GM04504 (cell line): Measurements from ENCODE around the gene MBNL1.
"Not testable (repeated sequence)": the region's sequence is repeated elsewhere in the genome, so short reads cannot be mapped to it uniquely, and the experiment has no call there.

Source experiments
- DNase-seq: peaks from one replicate; pipeline ENCODE4 v3.0.0-alpha.2; 2012; ENCODE audit warnings: low read depth

MBNL1 gene

DNA sequence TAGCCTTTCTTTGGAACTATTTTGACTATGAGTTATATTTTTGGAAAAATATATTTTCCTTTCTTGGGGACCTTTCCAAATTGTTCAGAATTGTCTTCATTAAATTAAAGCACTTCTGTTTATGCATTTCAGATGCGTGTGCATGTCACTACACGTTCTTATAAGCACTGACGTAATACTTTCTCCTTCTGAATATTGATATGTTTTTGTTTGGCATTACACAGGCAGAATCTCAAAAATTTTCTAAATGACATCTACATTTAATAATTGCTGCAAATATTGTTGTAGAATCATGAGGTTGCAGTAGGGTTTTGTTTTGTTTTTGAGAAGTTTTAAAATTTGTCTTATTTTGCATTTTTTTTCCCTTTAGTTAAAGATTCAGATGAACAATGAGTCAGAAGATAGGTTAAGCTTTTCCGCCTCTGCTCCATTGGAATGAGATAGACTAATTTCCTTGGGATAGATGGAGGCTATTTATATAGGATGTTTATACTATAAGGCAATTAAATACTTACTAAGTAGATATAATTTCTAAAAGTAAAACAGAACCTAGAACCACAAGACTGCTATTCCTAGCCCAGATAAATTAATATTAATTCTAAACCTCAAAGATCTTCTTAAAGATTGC, 110.8 kb downstream of the MBNL1 start:
- no peak for DNase-seq

GRCh38 chr3:152380043-152380442, 111.3 kb downstream of the MBNL1 start:
- no peak for DNase-seq

GRCh38 chr3:152381881-152382295, 113.2 kb downstream of the MBNL1 start:
- no peak for DNase-seq

DNA sequence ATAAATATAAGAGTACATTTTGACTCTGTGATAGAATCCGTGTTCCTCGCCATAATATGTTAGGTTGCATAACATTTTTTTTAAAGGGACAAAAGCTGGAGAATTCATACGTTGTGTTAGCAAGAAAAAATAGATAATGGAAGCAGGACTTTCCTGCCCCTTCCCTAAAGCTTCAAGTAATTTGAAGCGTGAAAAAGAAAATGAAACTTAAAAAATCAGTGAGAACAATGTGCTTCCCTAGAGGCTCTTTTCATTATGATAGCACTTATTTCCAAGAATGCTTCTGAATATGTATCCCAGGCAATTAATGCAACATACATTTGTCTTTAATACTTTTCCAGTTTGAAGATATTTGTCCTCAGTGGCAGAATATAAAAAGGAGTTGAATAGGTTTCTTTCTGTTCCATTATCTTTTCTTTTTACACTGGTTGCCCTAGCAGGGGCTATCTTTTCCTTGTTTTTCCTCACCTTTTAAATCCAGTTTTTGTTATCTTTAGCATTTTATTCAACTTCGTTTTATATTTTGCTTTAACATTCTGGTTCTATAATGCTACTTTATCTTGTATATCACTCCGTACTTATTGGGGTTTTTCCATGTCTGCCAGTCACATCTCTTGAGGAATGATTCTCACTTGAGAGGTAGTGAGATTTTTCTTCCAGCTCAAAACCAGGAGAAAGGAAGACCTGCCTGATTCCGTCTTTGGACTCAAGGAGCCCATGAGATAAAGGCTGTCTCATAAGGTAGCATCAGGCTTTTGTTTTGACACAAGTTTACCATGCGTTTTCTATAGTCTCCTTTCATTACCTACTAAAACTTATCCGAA, 113.8 kb downstream of the MBNL1 start:
- no peak for DNase-seq

GRCh38 chr3:152383136-152383606, 114.4 kb downstream of the MBNL1 start:
- DNase-seq, result no peak

GRCh38 chr3:152384412-152384811, 115.7 kb downstream of the MBNL1 start:
- no peak for DNase-seq

GRCh38 chr3:152385761-152386160, 117.0 kb downstream of the MBNL1 start:
- peak; percentile 57 for DNase-seq

GRCh38 chr3:152386208-152386607, 117.5 kb downstream of the MBNL1 start:
- no peak for DNase-seq

DNA sequence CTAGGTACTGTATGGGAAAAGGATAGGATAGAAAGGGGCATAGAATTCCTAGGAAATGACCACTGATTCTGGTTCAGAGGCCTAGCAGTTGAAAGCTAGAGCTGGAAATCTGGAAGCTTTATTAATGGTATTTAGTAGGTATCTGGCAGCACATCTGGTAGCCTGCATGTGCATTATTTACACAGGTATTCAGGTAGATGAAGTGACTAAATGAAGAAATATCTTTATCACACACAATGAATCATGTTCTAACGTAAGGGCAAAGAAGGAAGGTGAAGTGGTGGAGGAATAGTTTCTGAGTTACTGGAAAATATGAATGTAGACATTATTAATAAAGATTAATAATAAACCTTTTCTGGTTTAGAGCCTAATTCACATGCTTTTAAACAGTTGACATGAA, 119.9 kb downstream of the MBNL1 start:
- no peak for DNase-seq

- DNase-seq, result no peak
Measured at GRCh38 chr3:152389316-152389934, 120.7 kb downstream of the MBNL1 start.

GRCh38 chr3:152390647-152391046, 121.9 kb downstream of the MBNL1 start:
- no peak for DNase-seq

DNA sequence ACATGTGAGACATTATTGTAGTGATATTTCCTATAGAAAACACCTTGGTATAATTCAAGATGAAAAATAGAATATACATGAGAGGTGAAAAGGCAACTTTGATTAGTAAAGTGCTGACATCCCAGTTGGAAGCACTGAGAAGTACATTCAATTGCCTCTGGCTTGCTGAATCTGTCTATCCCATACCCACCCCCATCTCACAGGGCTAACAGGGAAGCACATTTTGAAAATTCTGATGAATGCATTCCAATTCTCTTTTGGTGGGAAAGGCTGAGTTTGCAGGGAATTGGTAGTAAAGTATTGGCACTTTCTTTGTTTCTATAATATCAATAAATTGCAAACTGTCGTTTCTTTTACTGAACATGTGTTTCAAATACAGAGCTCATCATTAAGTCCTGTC, 122.9 kb downstream of the MBNL1 start:
- DNase-seq, result no peak

DNA sequence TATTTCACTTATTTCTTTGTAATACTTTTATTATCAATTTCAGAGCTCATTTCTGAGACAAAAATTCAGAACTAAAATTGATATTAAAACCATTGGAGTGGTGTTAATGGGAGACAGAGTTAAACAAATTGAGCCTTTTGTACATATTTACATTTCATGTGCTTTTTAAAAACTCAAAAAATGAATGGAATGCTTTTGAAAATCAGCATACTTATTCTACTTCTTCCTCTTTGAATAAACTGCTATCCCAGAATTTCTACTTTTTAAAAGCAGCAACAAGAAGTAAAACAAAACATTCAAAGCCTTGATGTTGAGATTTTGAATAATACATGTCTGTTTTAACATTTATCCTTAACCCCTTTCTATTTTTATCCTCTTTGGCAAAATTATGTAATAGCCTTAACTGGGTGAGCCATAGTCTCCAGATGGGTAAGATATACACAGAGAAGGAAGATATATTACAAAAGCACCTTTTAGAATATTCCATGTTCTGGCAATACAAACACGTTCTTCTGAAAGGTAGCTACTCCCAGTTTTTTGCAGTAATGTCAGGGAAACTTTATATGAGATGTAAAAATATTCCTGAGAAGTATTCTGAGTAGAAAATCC, 123.6 kb downstream of the MBNL1 start:
- no peak for DNase-seq

DNA sequence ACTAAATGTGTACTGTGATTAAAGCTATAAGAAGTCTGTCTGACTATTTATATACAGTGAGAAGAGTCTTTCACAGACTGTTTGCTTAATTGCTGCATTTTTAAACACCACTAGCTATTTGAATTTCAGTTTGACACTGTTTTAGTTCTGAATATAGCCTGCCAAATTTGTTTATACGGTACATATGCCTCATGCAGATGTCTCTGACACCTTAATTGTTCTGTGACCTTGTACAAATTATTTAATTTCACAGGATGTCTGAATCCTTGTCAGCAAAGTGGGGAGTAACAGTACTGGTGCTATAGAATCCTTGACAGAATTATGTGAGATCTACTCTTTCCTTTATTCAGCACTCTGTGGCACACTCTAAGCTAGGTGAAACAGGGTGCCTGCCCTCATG, 125.5 kb downstream of the MBNL1 start:
- no peak for DNase-seq

DNA sequence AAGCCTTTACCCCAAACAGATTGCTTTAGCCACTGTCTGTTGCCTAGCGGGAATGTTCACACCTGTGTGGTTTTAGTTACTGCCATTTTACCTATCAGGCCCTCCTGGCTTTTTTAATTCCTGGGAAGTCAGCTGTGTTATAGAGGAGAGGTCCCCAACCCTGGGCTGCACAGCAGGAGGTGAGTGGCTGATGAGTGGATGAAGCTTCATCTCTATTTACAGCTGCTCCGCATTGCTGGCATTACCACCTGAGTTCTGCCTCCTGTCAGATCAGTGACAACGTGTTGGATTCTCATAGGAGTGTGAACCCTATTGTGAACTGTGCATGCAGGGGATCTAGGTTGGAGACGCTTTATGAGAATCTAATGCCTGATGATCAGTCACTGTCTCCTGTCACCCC, 127.0 kb downstream of the MBNL1 start:
- no peak for DNase-seq

DNA sequence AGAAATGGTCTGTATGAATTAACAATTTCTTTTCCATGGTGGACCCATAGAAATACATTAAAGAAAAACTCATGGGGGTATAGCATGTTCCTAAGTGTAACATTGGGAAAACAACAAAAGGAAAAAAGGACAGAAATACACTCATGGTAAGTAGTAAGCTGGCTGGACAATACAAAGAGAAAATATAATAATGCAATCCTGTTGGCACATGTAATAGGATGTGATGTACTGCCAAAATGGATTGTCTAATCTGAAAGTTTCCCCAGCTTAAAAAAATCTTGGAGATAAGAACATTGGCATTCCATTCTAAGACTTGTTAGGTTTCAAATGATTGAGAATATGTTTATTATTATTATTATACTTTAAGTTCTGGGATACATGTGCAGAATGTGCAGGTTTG, 128.1 kb downstream of the MBNL1 start:
- no peak for DNase-seq

GRCh38 chr3:152397348-152397747, 128.6 kb downstream of the MBNL1 start:
- not testable (repeated sequence) for DNase-seq

GRCh38 chr3:152398495-152398894, 129.8 kb downstream of the MBNL1 start:
- no peak for DNase-seq

DNA sequence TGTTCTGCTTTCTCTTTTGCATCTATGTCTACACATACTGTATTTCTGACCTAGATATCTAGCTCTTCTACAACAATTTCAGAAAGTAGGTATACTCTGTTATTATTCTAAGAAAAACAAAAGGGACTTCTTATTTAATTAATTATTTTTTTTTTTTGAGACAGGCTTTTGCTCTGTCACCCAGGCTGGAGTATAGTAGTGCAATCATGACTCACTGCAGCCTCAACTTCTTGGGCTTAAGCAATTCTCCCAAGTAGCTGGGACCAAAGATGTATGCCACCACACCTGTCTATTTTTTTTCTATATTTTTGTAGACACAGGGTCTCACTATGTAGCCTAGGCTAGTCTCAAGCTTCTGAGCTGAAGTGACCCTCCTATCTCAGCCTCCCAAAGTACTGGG, 130.6 kb downstream of the MBNL1 start:
- peak; percentile 32 for DNase-seq

DNA sequence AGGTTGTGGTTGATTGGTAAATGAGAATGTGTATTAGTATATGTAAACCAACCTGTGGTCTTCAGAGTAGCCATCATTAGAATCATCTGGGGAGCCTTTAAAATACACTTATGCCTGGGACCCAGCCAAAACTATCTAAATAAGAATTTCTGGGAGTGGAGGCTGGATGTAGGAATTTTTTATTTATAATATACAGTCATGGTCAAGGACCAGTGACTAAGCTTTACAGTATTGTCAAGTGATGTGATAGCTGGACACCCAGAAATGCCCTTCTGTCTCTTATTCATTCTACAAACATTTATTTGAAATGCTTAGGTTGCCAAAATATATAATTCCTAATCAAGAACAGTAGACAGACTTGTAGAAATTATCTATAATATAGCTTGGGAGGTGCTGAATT, 132.2 kb downstream of the MBNL1 start:
- peak; percentile 25 for DNase-seq

GRCh38 chr3:152402695-152403451, 134.1 kb downstream of the MBNL1 start:
- no peak for DNase-seq

DNA sequence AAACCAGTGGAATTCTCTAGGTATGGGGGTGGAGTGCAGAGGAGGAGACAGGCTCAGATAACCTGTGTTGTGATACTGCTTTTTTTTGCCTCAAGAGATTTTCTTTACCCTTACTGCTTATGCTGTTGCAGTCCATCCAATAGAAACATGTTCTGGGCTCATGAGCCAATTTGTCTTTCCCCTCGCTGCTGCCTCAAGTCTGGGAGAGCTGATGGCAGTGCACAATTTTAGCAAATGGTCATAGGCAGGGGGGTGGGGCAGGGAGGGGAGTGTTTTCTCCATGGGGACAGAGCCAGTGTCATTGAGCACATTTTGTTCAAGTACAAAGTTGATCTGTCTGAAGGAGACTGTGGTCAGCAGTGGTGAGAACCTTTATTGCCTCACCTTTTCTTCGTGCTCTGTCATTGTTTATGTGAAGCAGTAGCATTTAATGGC, 134.9 kb downstream of the MBNL1 start:
- DNase-seq, result no peak
